GM10847 (cell line): ENCODE measurements around the gene PARL.

Experiments
- POLR2A ChIP-seq: IDR thresholded peaks from 2 replicates; pipeline ENCODE4 v1.6.1; 2011; ENCODE audit not compliant: insufficient read length; ENCODE audit errors: extremely low read depth

Gene PARL

DNA sequence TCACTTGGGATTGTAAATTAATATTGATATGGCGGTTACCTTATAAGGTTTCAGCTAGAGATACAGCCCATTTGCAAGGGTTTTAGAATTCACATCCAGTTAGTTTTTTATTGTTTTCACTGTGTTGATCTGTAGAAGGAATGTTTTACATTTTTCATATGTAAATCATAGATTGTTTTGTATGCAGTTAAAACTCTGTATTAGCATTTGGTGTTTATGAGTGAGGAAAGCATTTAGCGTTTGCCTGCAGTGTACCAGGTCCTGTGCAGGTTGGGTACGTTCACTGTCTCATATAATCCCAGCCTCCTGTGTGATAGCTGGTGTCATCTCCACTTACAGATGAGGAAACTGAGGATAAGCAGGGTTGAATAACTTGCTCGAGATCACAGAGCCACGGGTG, 83.1 kb downstream of the PARL start:
- no peak for TF ChIP-seq POLR2A

GRCh38 chr3:183800243-183800863, 84.3 kb downstream of the PARL start:
- no peak for TF ChIP-seq POLR2A

DNA sequence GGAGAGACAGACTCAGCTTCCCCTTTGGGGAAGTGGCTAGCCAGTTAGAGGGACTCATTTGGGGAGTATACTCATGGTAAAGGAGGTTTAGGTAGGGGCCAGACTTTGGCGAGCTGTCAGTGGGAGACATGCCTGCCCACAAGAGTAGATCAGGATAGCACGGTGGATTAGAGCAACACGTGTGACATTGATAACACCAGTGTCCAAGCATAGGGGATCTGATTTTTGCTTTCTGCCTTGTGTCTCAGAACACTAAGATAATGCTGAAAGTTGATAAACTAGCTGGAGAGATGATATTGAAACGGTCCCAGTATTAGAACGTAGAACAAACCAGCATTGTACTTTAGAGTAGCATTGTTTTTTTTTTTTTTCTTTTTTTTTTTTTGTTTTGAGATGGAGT, 85.2 kb downstream of the PARL start:
- TF ChIP-seq POLR2A, result no peak

- TF ChIP-seq POLR2A, result no peak
Observed at GRCh38 chr3:183797996-183798395, 86.7 kb downstream of the PARL start.

DNA sequence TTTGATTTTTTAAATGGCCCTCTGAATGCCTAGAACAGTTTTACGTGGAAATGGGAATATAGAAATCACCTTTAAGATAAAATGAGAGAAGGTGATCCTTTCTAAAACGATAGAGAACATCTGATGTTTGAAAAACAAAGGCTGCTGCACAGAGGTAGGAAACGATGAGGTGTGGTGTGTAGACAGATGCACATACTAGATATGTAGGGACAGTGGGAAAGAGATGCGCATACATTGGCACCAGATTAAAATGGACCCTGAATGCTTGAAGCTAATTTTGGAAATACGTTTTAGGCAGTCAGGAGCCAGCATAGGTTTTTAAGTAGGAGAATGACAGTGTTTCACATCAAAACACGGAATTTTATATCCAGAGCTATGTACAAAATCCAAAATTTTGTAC, 88.3 kb downstream of the PARL start:
- TF ChIP-seq POLR2A, result no peak

DNA sequence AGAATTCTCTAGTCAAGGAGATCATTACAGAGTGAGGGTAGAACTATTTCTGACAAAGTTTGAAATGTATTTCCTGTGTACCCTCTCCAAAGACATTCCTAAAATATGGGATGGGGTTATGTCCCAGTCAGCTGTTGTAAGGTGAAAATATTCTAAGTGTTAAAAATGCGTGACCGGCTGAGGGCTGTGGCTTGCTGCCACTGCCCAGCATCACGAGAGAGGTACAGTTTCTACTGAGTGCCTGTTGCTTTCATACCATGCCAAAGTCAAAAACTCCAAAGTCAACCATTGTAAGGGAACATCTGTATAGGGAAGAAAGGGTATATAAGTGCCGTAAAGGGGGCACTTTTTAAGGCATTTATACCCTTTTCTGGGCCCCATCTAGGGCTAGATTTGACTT, 90.2 kb downstream of the PARL start:
- TF ChIP-seq POLR2A, result no peak

DNA sequence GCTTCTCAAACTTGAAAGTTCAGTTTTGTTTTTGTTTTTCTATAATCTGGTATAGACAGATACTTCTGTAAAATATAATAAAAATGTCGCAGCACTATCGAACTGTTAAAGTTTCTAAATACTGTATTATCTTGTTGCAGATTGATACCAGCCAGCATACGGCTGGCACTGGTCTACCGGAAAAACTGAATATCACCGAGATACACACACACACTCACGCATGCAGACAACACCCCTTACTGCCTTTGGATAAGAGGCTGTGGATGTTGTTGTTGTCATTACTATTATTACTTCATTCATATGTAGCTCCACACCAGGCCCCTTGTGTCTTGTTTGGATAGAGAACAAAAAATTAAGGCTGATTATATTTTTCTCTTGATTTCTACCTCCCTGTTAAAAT, 91.7 kb downstream of the PARL start:
- TF ChIP-seq POLR2A, result no peak

- TF ChIP-seq POLR2A, result no peak
Observed at GRCh38 chr3:183790700-183791099, 94.0 kb downstream of the PARL start.

DNA sequence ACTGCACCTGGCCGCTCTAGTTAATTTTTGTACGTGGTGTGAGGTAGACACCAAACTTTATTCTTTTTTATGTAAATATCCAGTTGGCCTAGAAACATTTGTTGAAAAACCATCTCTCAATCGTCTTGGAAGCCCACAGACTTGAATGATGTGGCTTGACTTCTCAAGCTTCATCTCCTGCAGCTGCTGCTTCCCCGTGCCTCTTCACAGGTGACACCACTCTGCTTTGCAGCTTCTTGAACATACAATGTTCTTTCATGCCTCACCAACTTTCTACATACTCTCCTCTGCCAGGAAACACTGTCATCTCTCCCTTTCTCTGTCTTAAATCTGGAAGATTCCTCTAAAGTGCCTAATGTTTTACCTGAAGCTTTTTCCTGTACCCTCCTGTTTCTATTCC, 94.9 kb downstream of the PARL start:
- no peak for TF ChIP-seq POLR2A

- TF ChIP-seq POLR2A, result no peak
Observed at GRCh38 chr3:183782576-183783276, 102.0 kb downstream of the PARL start.

DNA sequence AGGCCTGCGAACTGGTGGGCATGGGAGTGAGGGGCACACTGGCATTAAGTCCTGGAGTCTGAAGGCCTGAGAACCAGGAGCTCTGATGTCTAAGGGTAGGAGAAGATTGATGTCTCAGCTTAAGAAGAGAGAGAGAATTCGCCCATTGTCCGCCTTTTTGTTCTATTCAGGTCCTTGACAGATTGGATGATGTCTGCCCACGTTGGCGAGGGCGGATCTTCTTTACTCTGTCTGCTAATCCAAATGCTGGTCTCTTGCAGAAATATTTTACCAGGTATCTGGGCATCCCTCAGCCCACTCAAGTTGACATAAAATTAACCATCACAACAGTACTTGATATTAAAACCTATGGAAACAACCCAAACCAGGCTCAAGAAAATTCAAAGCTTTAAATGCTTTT, 103.4 kb downstream of the PARL start:
- no peak for TF ChIP-seq POLR2A

DNA sequence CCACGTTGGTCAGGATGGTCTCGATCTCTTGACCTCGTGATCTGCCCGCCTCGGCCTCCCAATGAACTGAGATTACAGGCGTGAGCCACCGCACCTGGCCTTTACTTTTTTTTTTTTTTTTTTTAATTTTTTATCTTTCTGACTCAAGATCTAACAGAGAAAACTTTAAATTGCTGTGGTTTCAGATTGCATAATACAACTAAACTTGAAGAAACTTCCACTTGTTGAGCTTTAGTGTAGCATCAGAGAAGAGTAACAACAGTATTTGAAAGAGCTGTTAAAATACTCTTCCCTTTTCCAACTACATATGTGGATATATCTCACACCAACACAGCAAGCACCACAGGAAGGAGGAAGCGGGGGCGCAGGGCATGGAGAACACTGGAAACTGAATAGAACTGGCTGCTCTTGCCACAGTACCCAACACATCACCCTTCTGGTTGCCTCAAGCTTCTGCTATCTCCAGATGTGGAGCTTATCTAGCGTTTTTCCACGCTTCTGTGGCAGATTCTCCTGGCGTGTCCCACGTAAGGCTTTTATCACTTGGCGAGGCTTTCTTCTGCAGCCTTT, 104.7 kb downstream of the PARL start:
- TF ChIP-seq POLR2A, result no peak
